22Rv1 (cell line): ENCODE data around the gene PLCB1.

ENCODE experiments used
- H3K27ac ChIP-seq: fragments of 450-650 bp; 2 replicates; pipeline ENCODE4 v1.5.1; 2017
- CTCF ChIP-seq: fragments of 450-650 bp; IDR thresholded peaks from 2 replicates; pipeline ENCODE4 v1.5.1; 2017; ENCODE audit warnings: mild to moderate bottlenecking
- ZFX ChIP-seq: fragments of 450-650 bp; IDR thresholded peaks from 2 replicates; pipeline ENCODE4 v1.6.1; 2017; ENCODE audit warnings: antibody characterized with exemption, borderline replicate concordance

PLCB1 gene

GRCh38 chr20:8361006-8361652 lies 229.1 kb downstream of the PLCB1 start:
- TF ChIP-seq ZFX (no peak), CTCF (no peak)
- no peak overlapping the region for H3K27ac ChIP-seq

DNA sequence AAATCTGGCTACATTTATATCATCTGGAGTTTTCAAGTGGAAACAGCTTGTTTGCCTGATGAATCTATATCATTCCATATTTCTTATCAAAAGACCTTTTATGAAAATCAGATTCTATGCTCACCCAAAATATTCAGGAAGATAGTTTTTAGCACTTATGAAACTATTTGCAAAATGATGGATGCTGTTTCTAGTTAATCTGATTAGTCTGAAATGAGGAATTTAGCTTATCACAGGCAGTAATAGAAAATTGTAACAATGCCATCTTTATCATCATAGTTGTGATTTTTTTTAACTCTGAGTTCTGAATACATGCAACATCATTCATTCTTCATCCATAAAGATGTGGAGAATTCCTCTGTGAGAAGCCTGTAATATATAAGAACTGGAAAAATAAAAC lies 229.7 kb downstream of the PLCB1 start:
- H3K27ac ChIP-seq, result no peak overlapping the region
- no peak for TF ChIP-seq CTCF
- no peak for TF ChIP-seq ZFX

DNA sequence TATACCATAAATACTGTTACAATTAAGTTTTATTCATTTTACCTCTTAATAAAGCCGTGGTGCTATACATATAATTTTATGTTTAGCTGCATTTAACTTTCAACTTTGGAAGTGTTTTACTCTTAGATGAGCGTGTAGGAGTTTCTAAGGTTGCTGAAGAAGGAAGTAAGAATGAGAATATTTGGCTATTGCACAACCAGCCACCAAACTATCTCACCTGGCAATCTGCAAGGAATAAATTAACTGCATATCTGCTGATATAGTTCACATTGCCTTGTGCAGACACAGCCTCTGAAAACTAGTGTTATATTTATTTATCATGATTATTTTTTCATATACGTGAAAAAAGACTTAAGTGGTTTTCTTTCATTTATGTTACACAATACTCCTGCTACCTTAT lies 230.4 kb downstream of the PLCB1 start:
- H3K27ac ChIP-seq, result no peak overlapping the region
- TF ChIP-seq CTCF (no peak), ZFX (no peak)

DNA sequence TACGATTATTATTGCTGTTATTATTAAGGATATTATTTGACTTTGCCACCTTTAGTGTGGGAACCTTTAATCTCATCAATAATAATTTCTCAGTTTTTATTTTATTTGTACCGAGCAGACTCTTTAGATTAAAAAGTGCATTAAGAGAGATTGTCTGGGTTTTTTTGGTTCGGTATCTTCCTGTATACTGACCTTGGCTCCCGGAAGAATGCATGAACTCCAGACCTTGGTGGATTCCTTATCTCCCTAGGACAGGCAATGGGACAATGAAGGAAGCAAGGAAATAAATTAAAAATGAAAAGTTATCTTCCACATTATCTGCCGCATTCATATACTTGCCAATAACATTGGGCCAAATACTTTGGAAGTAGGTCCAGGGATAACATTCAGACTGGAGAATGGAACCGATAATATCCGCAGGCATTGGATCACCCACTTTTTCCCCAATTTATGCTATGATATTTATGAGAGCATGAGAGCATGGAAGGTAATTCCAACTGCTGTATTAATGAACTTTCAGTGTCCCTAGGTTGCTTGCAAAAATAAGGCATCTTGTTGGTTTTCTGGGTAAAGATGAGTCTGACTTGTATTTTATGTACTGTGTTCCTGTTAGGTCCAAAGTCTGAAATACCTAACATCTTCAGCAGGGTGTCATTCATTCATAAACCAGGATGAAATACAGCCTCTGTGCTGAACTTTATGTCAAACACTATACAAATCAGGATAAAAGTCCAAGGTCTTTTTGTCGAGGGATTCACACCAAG lies 232.1 kb downstream of the PLCB1 start:
- TF ChIP-seq CTCF, result no peak
- TF ChIP-seq ZFX, result no peak
- H3K27ac ChIP-seq, result no peak overlapping the region

DNA sequence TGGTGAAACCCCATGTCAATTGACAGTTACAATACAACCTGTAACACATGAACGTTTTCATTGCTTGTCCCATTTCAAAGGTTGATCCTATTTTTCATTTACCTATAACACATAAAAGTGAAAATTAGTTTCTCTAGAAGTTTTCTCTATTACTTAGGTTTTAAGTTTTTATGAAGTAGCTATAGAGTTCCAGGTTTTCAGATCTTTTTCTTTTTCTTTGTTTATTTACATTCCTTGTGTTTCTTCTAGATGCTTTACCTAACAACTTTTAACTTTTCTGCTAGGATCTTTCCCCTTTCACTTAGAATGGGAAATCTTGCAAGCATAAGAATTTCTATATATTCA lies 232.6 kb downstream of the PLCB1 start:
- TF ChIP-seq CTCF (no peak), ZFX (no peak)
- H3K27ac ChIP-seq, result no peak overlapping the region

DNA sequence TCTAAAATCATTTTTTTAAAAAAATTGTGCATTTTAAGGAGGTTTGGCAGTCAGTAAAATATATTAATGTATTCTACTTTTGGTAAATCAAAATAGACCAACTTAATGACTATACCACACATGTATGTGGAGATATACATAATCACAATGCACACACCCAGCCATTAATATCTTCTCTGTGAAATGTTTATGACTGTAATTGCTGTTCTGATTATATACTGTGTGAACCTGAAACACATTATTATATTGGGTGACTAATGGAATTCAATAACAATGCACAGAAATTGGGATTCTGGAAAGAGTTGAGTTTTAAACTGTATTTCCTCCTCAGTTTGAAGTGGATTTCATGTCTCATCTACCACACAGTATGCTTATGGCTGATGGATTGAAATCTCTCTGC lies 233.6 kb downstream of the PLCB1 start:
- no peak overlapping the region for H3K27ac ChIP-seq
- TF ChIP-seq ZFX, result no peak
- no peak for TF ChIP-seq CTCF

GRCh38 chr20:8366303-8366923 lies 234.3 kb downstream of the PLCB1 start:
- TF ChIP-seq ZFX, result no peak
- no peak for TF ChIP-seq CTCF
- H3K27ac ChIP-seq, result no peak overlapping the region
